ENCODE results near the gene DDX54. TPM values are rescaled to one million over a fixed set of nuclear protein-coding genes. Genes with fewer than 3 reads are reported as not detected.

The DDX54 gene
- total and polyA plus RNA-seq, 2 of the 8 experiments (the other 6 are each of a cell fraction or from before 2014, with no cell fraction given), result 64.9 to 113 TPM

GRCh38 chr12:113130457-113131135 lies 54.7 kb downstream of the DDX54 start (continued):
- TF ChIP-seq CHD7 (IDR thresholded peaks at IDR 0.05; ENCODE audit: insufficient replicate concordance, low read length), result no peak
- TF ChIP-seq KDM1A (IDR thresholded peaks at IDR 0.05; ENCODE audit: borderline replicate concordance, low read length), result no peak
- TF ChIP-seq TAF1 (IDR thresholded peaks at IDR 0.05; ENCODE audit: low read depth, low read length), result no peak
- peak; percentile 33; the same call in 1 of the 2 replicates for TF ChIP-seq MAX (IDR thresholded peaks at IDR 0.05)
- TF ChIP-seq CREB1 (IDR thresholded peaks at IDR 0.05), result peak; percentile 65
- peak; percentile 70 to 84 (median 83) for TF ChIP-seq CTCF (IDR thresholded peaks at IDR 0.05; ENCODE audit: control extremely low read depth in 1 of 3, insufficient read depth in 1 of 3, low read depth in 1 of 3, low read length in 3 of 3)
